Subcutaneous abdominal adipose tissue (tissue), 5 donors: ENCODE results near the gene LDB2.
"Not testable (repeated sequence)": the region's sequence is repeated elsewhere in the genome, so short reads cannot be mapped to it uniquely, and the experiment has no call there.

ENCODE experiments used
- H3K27ac ChIP-seq: one replicate; pipeline ENCODE4 v1.7.0; 2013; ENCODE audit warnings: low read depth, mild to moderate bottlenecking, inconsistent platforms, low read length, moderate library complexity
- H3K27me3 ChIP-seq, 5 donors: one replicate each; pipeline ENCODE4 v1.7.0; 2013; ENCODE audit warnings: low read length in 5 of 5, inconsistent platforms in 1 of 5; ENCODE audit not compliant: control insufficient read depth in 5 of 5, insufficient read depth in 4 of 5
- H3K36me3 ChIP-seq, 5 donors: one replicate each; pipeline ENCODE4 v1.7.0; 2013; ENCODE audit warnings: low read length in 5 of 5; ENCODE audit not compliant: control insufficient read depth in 5 of 5, insufficient read depth in 5 of 5
- H3K4me1 ChIP-seq, 5 donors: one replicate each; pipeline ENCODE4 v1.7.0; 2013; ENCODE audit warnings: low read length in 5 of 5, mild to moderate bottlenecking in 3 of 5, moderate library complexity in 1 of 5; ENCODE audit not compliant: control insufficient read depth in 5 of 5, insufficient read depth in 5 of 5
- H3K4me3 ChIP-seq, 5 donors: one replicate each; pipeline ENCODE4 v1.7.0; 2013; ENCODE audit warnings: low read length in 5 of 5, low read depth in 1 of 5
- H3K9ac ChIP-seq, 5 donors: one replicate each; pipeline ENCODE4 v1.7.0; 2013; ENCODE audit warnings: low read length in 5 of 5, mild to moderate bottlenecking in 4 of 5, moderate library complexity in 3 of 5
- H3K9me3 ChIP-seq, 5 donors: one replicate each; pipeline ENCODE4 v1.7.0; 2013; ENCODE audit warnings: low read length in 5 of 5; ENCODE audit not compliant: control insufficient read depth in 5 of 5
- donor health status: healthy.
- donor health status: healthy.
- donor health status: healthy.
- donor health status: healthy.
- donor health status: healthy.

LDB2 gene

GRCh38 chr4:16897991-16898827, at the start of gene LDB2:
Gene LDB2 (minus strand): TSS chr4:16898645.
- Histone ChIP-seq H3K27me3 (peaks cover 0 to 5% (median 3%) of the 10 kb centered on the region in 5 donors), H3K9me3 (no peaks in the 10 kb centered on the region), H3K4me1 (peaks cover 0 to 16% (median 8%) of the 10 kb centered on the region in 5 donors), H3K36me3 (no peaks in the 10 kb centered on the region), H3K27ac (peak within 1 kb of the TSS; percentile 77), H3K9ac (peak within 1 kb of the TSS; percentile 6 to 82 (median 60)), H3K4me3 (peak within 1 kb of the TSS; percentile 66 to 95 (median 77))

- H3K27me3 ChIP-seq: no peaks in the 10 kb centered on the region
- no peaks in the 10 kb centered on the region for H3K4me1 ChIP-seq
- H3K9ac ChIP-seq: no peak overlapping the region
- no peaks in the 10 kb centered on the region for H3K9me3 ChIP-seq
- no peaks in the 10 kb centered on the region for H3K36me3 ChIP-seq
- no peak overlapping the region for H3K4me3 ChIP-seq
- no peak overlapping the region for H3K27ac ChIP-seq
Observed at GRCh38 chr4:16942491-16942890, 44.0 kb upstream of the LDB2 start.

- no peaks in the 10 kb centered on the region for H3K4me1 ChIP-seq
- no peak overlapping the region for H3K4me3 ChIP-seq
- H3K9ac ChIP-seq: no peak overlapping the region
- no peak overlapping the region for H3K27ac ChIP-seq
- no peaks in the 10 kb centered on the region for H3K27me3 ChIP-seq
- H3K9me3 ChIP-seq: no peaks in the 10 kb centered on the region
- no peaks in the 10 kb centered on the region for H3K36me3 ChIP-seq
Observed at GRCh38 chr4:16939178-16939577, 40.7 kb upstream of the LDB2 start.

DNA sequence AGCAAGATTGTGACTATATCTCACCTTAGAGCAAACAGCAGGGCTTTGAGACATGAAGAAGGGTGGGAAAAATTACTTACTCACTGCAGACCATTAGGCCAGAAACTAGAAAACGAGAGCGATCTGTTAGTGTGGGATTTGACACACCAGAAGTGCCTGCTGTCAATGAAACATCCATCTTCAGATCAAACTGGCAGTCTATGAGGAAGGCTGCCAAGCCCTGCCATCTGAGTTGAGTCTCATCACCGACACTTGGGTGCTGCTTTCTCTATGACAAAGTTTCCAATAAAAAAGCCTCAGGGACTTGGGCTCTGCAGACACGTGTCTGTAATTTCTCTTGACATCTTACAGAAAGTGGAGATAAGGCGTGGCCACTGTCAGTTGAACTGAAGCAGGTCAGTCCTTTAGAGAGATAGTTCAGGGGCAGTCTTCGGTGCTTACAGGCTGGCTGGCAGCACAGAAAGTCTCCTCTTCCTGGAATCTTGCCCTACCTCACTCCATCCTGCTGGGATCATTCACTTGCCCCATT, 40.1 kb upstream of the LDB2 start:
- Histone ChIP-seq H3K27ac (no peak overlapping the region), H3K27me3 (no peaks in the 10 kb centered on the region), H3K9ac (no peak overlapping the region), H3K4me1 (no peaks in the 10 kb centered on the region), H3K36me3 (no peaks in the 10 kb centered on the region), H3K9me3 (no peaks in the 10 kb centered on the region), H3K4me3 (no peak overlapping the region)

GRCh38 chr4:16931339-16932305, 33.2 kb upstream of the LDB2 start:
- H3K9ac ChIP-seq: no peak overlapping the region
- no peak overlapping the region for H3K27ac ChIP-seq
- no peaks in the 10 kb centered on the region for H3K36me3 ChIP-seq
- no peak overlapping the region for H3K4me3 ChIP-seq
- H3K9me3 ChIP-seq: no peaks in the 10 kb centered on the region
- no peaks in the 10 kb centered on the region for H3K27me3 ChIP-seq
- no peaks in the 10 kb centered on the region for H3K4me1 ChIP-seq

GRCh38 chr4:16926214-16926613, 27.8 kb upstream of the LDB2 start:
- Histone ChIP-seq H3K36me3 (no peaks in the 10 kb centered on the region), H3K4me3 (no peak overlapping the region), H3K9ac (no peak overlapping the region), H3K27me3 (no peaks in the 10 kb centered on the region), H3K27ac (no peak overlapping the region), H3K4me1 (no peaks in the 10 kb centered on the region), H3K9me3 (no peaks in the 10 kb centered on the region)

GRCh38 chr4:16918716-16919115, 20.3 kb upstream of the LDB2 start:
- H3K27me3 ChIP-seq, H3K9ac ChIP-seq, H3K9me3 ChIP-seq, H3K4me1 ChIP-seq, H3K27ac ChIP-seq, H3K36me3 ChIP-seq, H3K4me3 ChIP-seq: not testable (repeated sequence)

DNA sequence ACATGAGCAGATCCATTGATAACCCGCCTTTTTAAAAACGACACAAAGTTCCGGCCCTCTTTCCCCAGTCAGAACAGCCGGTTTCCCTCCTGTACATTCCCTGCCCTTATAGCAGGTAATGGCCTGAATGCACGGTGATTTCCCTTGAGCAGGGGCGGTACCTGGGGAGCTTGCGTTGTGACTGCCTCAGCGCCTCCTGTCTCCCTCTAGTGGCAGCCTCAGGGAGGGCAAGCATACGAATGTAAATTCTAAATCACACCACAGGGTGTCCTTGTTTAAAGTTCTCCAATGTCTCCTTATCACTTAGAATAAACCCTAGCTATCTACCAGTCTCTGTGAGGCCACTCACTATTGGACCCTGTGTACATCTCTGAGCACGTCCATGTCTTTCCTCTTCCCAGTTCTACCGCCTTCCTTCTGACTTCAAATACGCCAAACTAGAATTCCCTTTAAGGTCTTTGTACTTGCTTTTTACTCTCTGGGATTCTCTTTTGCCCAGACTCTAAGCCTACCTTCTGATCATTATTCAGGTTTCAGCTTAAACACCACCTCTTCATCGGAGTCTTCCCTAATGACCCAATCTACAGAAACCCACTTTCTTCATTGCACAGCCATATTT, 18.4 kb upstream of the LDB2 start:
- H3K9ac ChIP-seq: no peak overlapping the region
- H3K27ac ChIP-seq: no peak overlapping the region
- H3K4me3 ChIP-seq: no peak overlapping the region
- no peaks in the 10 kb centered on the region for H3K9me3 ChIP-seq
- no peaks in the 10 kb centered on the region for H3K27me3 ChIP-seq
- H3K36me3 ChIP-seq: no peaks in the 10 kb centered on the region
- H3K4me1 ChIP-seq: peaks cover 0 to 4% (median 0%) of the 10 kb centered on the region in 5 donors

- H3K4me1 ChIP-seq: peaks cover 0 to 4% (median 0%) of the 10 kb centered on the region in 5 donors
- H3K27me3 ChIP-seq: no peaks in the 10 kb centered on the region
- H3K27ac ChIP-seq: no peak overlapping the region
- no peaks in the 10 kb centered on the region for H3K36me3 ChIP-seq
- H3K9ac ChIP-seq: no peak overlapping the region
- no peaks in the 10 kb centered on the region for H3K9me3 ChIP-seq
- no peak overlapping the region for H3K4me3 ChIP-seq
Observed at GRCh38 chr4:16916031-16916430, 17.6 kb upstream of the LDB2 start.
